Measurements from ENCODE around the gene TBRG4. TPM values are rescaled to one million over a fixed set of nuclear protein-coding genes. Genes with fewer than 3 reads are reported as not detected.

Gene TBRG4
- total RNA-seq, 1 experiment from 2014 or later = 107 TPM

GRCh38 chr7:45118292-45118691 lies 6.8 kb upstream of the TBRG4 start:
- ChIA-PET CTCF (no interaction called here), POLR2A (ENCODE audit: unreplicated experiment) (no interaction called here)
- H3K9me3 ChIP-seq (ENCODE audit: low read length) = no peaks in the 10 kb centered on the region
- no peak overlapping the region for H3K27ac ChIP-seq (ENCODE audit: low read length)
- no peak overlapping the region for H3K9ac ChIP-seq (ENCODE audit: low read length)
- DNase-seq (no peak), ATAC-seq (no peak)
- no peaks in the 10 kb centered on the region for H3K79me2 ChIP-seq (ENCODE audit: low read length)
- no peaks in the 10 kb centered on the region for H3K36me3 ChIP-seq (ENCODE audit: low read depth, low read length)
- BruUV-seq (replicated peaks) = no TSS peak
- intact Hi-C loops (cut with micrococcal nuclease) = no loop called here
- no peaks in the 10 kb centered on the region for H3F3A ChIP-seq (ENCODE audit: low read length, unreplicated experiment)
- H3K27me3 ChIP-seq (ENCODE audit: low read length) = no peaks in the 10 kb centered on the region
- no peak overlapping the region for H2AFZ ChIP-seq (ENCODE audit: low read length)
- H3K9me2 ChIP-seq (replicated peaks; ENCODE audit: low read length) = no peaks in the 10 kb centered on the region
- no peak for TF ChIP-seq EZH2 (IDR thresholded peaks at IDR 0.05; ENCODE audit: low read length, unreplicated experiment)
- no peak for TF ChIP-seq EZH2phosphoT487 (IDR thresholded peaks at IDR 0.05; ENCODE audit: borderline replicate concordance, low read length)
- no peak for TF ChIP-seq CTCF (conservative IDR thresholded peaks at IDR 0.05; ENCODE audit: low read depth, low read length)
- no peak overlapping the region for H3K4me2 ChIP-seq (ENCODE audit: low read length)
- H3K4me1 ChIP-seq (ENCODE audit: insufficient read depth, low read length) = no peaks in the 10 kb centered on the region
- no peak overlapping the region for H3K4me3 ChIP-seq (ENCODE audit: low read length)
- no peaks in the 10 kb centered on the region for H4K20me1 ChIP-seq (ENCODE audit: low read length)

- H3K36me3 ChIP-seq (ENCODE audit: low read depth, low read length) = no peaks in the 10 kb centered on the region
- no peaks in the 10 kb centered on the region for H3F3A ChIP-seq (ENCODE audit: low read length, unreplicated experiment)
- H2AFZ ChIP-seq (ENCODE audit: low read length) = no peak overlapping the region
- no peaks in the 10 kb centered on the region for H3K9me2 ChIP-seq (replicated peaks; ENCODE audit: low read length)
- CTCF ChIA-PET = no interaction called here
- DNase-seq (no peak), ATAC-seq (no peak)
- H3K4me1 ChIP-seq (ENCODE audit: insufficient read depth, low read length) = peaks cover under 1% of the 10 kb centered on the region; the same call in 1 of the 2 replicates
- no peak overlapping the region for H3K4me2 ChIP-seq (ENCODE audit: low read length)
- no TSS peak for BruUV-seq (replicated peaks)
- H3K9ac ChIP-seq (ENCODE audit: low read length) = no peak overlapping the region
- no peaks in the 10 kb centered on the region for H3K27me3 ChIP-seq (ENCODE audit: low read length)
- H3K4me3 ChIP-seq (ENCODE audit: low read length) = no peak overlapping the region
- H3K27ac ChIP-seq (ENCODE audit: low read length) = no peak overlapping the region
- POLR2A ChIA-PET (ENCODE audit: unreplicated experiment) = no interaction called here
- no peak for TF ChIP-seq EZH2phosphoT487 (IDR thresholded peaks at IDR 0.05; ENCODE audit: borderline replicate concordance, low read length)
- TF ChIP-seq CTCF (conservative IDR thresholded peaks at IDR 0.05; ENCODE audit: low read depth, low read length) = no peak
- no peak for TF ChIP-seq EZH2 (IDR thresholded peaks at IDR 0.05; ENCODE audit: low read length, unreplicated experiment)
- H3K9me3 ChIP-seq (ENCODE audit: low read length) = no peaks in the 10 kb centered on the region
- H3K79me2 ChIP-seq (ENCODE audit: low read length) = no peaks in the 10 kb centered on the region
- intact Hi-C loops (cut with micrococcal nuclease) = no loop called here
- no peaks in the 10 kb centered on the region for H4K20me1 ChIP-seq (ENCODE audit: low read length)
Observed at GRCh38 chr7:45117582-45117981, 6.1 kb upstream of the TBRG4 start.

- no peaks in the 10 kb centered on the region for H3K36me3 ChIP-seq (ENCODE audit: low read depth, low read length)
- no peak overlapping the region for H3K4me3 ChIP-seq (ENCODE audit: low read length)
- H3K4me2 ChIP-seq (ENCODE audit: low read length) = no peak overlapping the region
- no TSS peak for BruUV-seq (replicated peaks)
- H3K27ac ChIP-seq (ENCODE audit: low read length) = no peak overlapping the region
- ChIA-PET CTCF (no interaction called here), POLR2A (ENCODE audit: unreplicated experiment) (no interaction called here)
- TF ChIP-seq EZH2phosphoT487 (IDR thresholded peaks at IDR 0.05; ENCODE audit: borderline replicate concordance, low read length) = no peak
- no peak for TF ChIP-seq EZH2 (IDR thresholded peaks at IDR 0.05; ENCODE audit: low read length, unreplicated experiment)
- TF ChIP-seq CTCF (conservative IDR thresholded peaks at IDR 0.05; ENCODE audit: low read depth, low read length) = no peak
- no peaks in the 10 kb centered on the region for H4K20me1 ChIP-seq (ENCODE audit: low read length)
- H2AFZ ChIP-seq (ENCODE audit: low read length) = no peak overlapping the region
- DNase-seq = no peak
- no peak overlapping the region for H3K9ac ChIP-seq (ENCODE audit: low read length)
- no peaks in the 10 kb centered on the region for H3K27me3 ChIP-seq (ENCODE audit: low read length)
- H3K9me2 ChIP-seq (replicated peaks; ENCODE audit: low read length) = no peaks in the 10 kb centered on the region
- H3K9me3 ChIP-seq (ENCODE audit: low read length) = no peaks in the 10 kb centered on the region
- no peaks in the 10 kb centered on the region for H3F3A ChIP-seq (ENCODE audit: low read length, unreplicated experiment)
- peaks cover 6% of the 10 kb centered on the region; the same call in 1 of the 2 replicates for H3K4me1 ChIP-seq (ENCODE audit: insufficient read depth, low read length)
- no peak for ATAC-seq
- H3K79me2 ChIP-seq (ENCODE audit: low read length) = peaks cover 5% of the 10 kb centered on the region
- intact Hi-C loops (cut with micrococcal nuclease) = no loop called here
Observed at GRCh38 chr7:45116048-45116447, 4.6 kb upstream of the TBRG4 start.
